ENCODE results near the gene ABCA6. TPM values are rescaled to one million over a fixed set of nuclear protein-coding genes. Genes with fewer than 3 reads are reported as not detected.

ABCA6 gene
- total and polyA plus RNA-seq, 9 of the 15 experiments (the other 6 are each of a cell fraction or from before 2014, with no cell fraction given): 0.06 to 0.73 (median 0.15) TPM

DNA sequence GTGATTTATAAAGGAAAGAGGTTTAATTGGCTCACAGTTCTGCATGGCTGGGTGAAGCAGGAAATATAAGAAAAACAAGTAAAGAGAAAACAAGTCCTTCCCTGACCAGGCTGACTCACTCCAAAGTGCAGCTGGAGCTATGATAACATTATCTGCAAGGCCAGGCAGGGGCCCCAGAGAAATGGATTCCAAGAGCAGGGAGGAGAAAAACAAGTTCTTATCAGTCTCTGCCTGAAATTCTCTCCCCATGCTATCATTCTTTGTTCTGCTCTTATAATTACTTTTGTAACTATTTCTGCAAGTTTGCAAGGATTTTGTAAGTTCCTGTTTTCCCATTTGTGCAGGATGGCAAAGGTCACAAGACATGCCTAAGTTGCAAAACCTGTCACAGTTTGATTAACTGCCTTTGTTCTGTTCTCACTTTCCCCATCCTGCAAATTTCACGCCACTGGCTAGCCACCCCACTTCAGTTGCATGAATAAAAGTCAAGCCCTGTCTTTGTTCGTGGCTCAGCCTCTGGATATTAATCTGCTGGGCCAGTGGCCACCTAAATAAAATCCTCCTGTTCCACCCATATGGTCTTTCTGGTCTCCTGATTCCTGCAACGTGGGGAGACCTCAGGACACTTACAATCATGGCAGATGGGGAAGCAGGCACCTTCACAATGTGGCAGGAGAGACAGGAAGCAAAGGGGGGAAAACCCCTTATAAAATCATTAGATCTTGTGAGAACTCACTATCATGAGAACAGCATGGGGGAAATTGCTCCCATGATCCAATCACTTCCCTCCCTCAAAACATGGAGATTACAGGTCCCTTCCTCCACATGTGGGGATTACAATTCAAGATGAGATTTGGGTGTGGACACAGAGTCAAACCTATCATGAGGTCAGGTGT, 94.1 kb downstream of the ABCA6 start (continued):
- peak; percentile 80 for TF ChIP-seq MEF2A (IDR thresholded peaks at IDR 0.05; ENCODE audit: control insufficient read depth, low read depth, low read length)
- TF ChIP-seq STAT5A (IDR thresholded peaks at IDR 0.05; ENCODE audit: borderline replicate concordance, low read length): peak; percentile 92
- TF ChIP-seq FOXJ2 (tag; IDR thresholded peaks at IDR 0.05): peak; percentile 88
- peak; percentile 82 for TF ChIP-seq SMAD4 (CRISPR knock-in tag; conservative IDR thresholded peaks at IDR 0.05)
- TF ChIP-seq FOXK2 (conservative IDR thresholded peaks at IDR 0.05 in 1 of 2, IDR thresholded peaks at IDR 0.05 in 1 of 2; ENCODE audit: low read depth in 2 of 2): peak; percentile 92
- TF ChIP-seq EP400 (IDR thresholded peaks at IDR 0.05): peak; percentile 79
- peak; percentile 55; the same call in 1 of the 2 replicates for TF ChIP-seq NCOA6 (IDR thresholded peaks at IDR 0.05)
- TF ChIP-seq FOXA3 (CRISPR knock-in tag; conservative IDR thresholded peaks at IDR 0.05 in 1 of 2, IDR thresholded peaks at IDR 0.05 in 1 of 2): peak in 1 of 2 experiments; percentile 37; a peak in 1 of 4 replicates
- no peak for TF ChIP-seq RBM39 (optimal IDR thresholded peaks at IDR 0.05; ENCODE audit: low read depth, low read length)
- TF ChIP-seq CCNT2 (IDR thresholded peaks at IDR 0.05; ENCODE audit: borderline replicate concordance, extremely low read depth, insufficient read length, low read depth, low read length): peak; percentile 99
- peak; percentile 42; the same call in 1 of the 2 replicates for TF ChIP-seq ETV5 (CRISPR knock-in tag; IDR thresholded peaks at IDR 0.05; ENCODE audit: low read depth)
- TF ChIP-seq, protein P1, sequence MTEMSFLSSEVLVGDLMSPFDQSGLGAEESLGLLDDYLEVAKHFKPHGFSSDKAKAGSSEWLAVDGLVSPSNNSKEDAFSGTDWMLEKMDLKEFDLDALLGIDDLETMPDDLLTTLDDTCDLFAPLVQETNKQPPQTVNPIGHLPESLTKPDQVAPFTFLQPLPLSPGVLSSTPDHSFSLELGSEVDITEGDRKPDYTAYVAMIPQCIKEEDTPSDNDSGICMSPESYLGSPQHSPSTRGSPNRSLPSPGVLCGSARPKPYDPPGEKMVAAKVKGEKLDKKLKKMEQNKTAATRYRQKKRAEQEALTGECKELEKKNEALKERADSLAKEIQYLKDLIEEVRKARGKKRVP (CRISPR knock-in tag; IDR thresholded peaks at IDR 0.05): peak; percentile 41; the same call in 1 of the 2 replicates
- peak; percentile 65; the same call in 1 of the 2 replicates for TF ChIP-seq EHMT2 (IDR thresholded peaks at IDR 0.05)
- TF ChIP-seq HDAC1 (IDR thresholded peaks at IDR 0.05): peak in 1 of 2 experiments; percentile 89; a peak in 2 of 4 replicates
- peak; percentile 88 for TF ChIP-seq MBD2 (IDR thresholded peaks at IDR 0.05; ENCODE audit: borderline replicate concordance, low read depth)
- no peak for TF ChIP-seq ZNF324 (CRISPR knock-in tag; IDR thresholded peaks at IDR 0.05)
- TF ChIP-seq HOXB6 (CRISPR knock-in tag; IDR thresholded peaks at IDR 0.05; ENCODE audit: borderline replicate concordance): no peak
- TF ChIP-seq ETV1 (tag; conservative IDR thresholded peaks at IDR 0.05; ENCODE audit: low read depth): peak; percentile 69
- TF ChIP-seq KDM1A (IDR thresholded peaks at IDR 0.05): peak; percentile 94 to 95
- peak; percentile 99 for TF ChIP-seq DPF2 (IDR thresholded peaks at IDR 0.05)
- TF ChIP-seq ZKSCAN1 (IDR thresholded peaks at IDR 0.05; ENCODE audit: low read depth, low read length): no peak
- peak; percentile 95 for TF ChIP-seq POLR2AphosphoS5 (IDR thresholded peaks at IDR 0.05; ENCODE audit: control insufficient read depth, insufficient read depth, low read depth, low read length)
- TF ChIP-seq TAF9B (IDR thresholded peaks at IDR 0.05; ENCODE audit: partially characterized antibody): peak; percentile 91
- TF ChIP-seq BRD9 (IDR thresholded peaks at IDR 0.05; ENCODE audit: low read depth, partially characterized antibody): peak; percentile 77
- TF ChIP-seq HMGN3 (IDR thresholded peaks at IDR 0.05; ENCODE audit: borderline replicate concordance, extremely low read depth, insufficient read length, low read depth, low read length): peak; percentile 98
- peak; percentile 63; the same call in 1 of the 2 replicates for TF ChIP-seq C11orf30 (IDR thresholded peaks at IDR 0.05; ENCODE audit: low read depth)
- peak; percentile 62 for TF ChIP-seq NFE2 (IDR thresholded peaks at IDR 0.05; ENCODE audit: low read depth)
- no peak for TF ChIP-seq NR4A1 (CRISPR knock-in tag; IDR thresholded peaks at IDR 0.05)
- TF ChIP-seq NR4A1 (tag; IDR thresholded peaks at IDR 0.05): 0 out of 2 replicates have a peak, but pooled peaks have one; percentile 73
- TF ChIP-seq ELF1 (tag; IDR thresholded peaks at IDR 0.05): peak; percentile 81

Measured in K562 (cell line).